Colonic mucosa (tissue), 4 donors: ENCODE results near the gene ABCD3. TPM values are rescaled to one million over a fixed set of nuclear protein-coding genes. Genes with fewer than 3 reads are reported as not detected.
A peak's percentile ranks its signal among the peaks of the same experiment; 100 is the strongest.

Experiments used
- DNase-seq: peaks from one replicate; pipeline ENCODE4 v3.0.0-alpha.2; 2020
- H3K27ac ChIP-seq: fragments of 200-600 bp; one replicate; pipeline ENCODE4 v1.8.0; 2021
- H3K27me3 ChIP-seq: fragments of 200-600 bp; one replicate; pipeline ENCODE4 v1.8.0; 2021
- H3K36me3 ChIP-seq: fragments of 200-600 bp; one replicate; pipeline ENCODE4 v1.8.0; 2021
- H3K4me1 ChIP-seq: fragments of 200-600 bp; one replicate; pipeline ENCODE4 v1.8.0; 2021; ENCODE audit warnings: mild to moderate bottlenecking
- H3K4me3 ChIP-seq: fragments of 200-600 bp; one replicate; pipeline ENCODE4 v1.8.0; 2021
- H3K9ac ChIP-seq, 2 donors: one replicate each; pipeline ENCODE4 v1.7.0; 2013; ENCODE audit warnings: control low read depth in 2 of 2, low read depth in 2 of 2, low read length in 2 of 2
- H3K9me3 ChIP-seq: fragments of 200-600 bp; one replicate; pipeline ENCODE4 v1.8.0; 2021
- CTCF ChIP-seq: fragments of 200-600 bp; IDR thresholded peaks from one replicate; pipeline ENCODE4 v1.8.0; 2022; ENCODE audit warnings: antibody characterized with exemption, mild to moderate bottlenecking
- intact Hi-C: fragments of 100-400 bp; cut with DNase I; formaldehyde crosslinking; loops from one replicate; pipeline ENCODE4 v1.14.1; 2022
- total RNA-seq, 2 donors: library from RNA; stranded (reverse); fragmentation: NEBNext Ultra II Directional in 1 of 2; extraction: Animal tissue kit (Norgen Biotek cat#: 25700) in 1 of 2; gene quantifications; one replicate each; pipeline ENCODE4 v1.2.1, GENCODE V29; 2021
- donor health status: healthy.
- donor health status: DM: no; HTN: no; CAD: no.
- donor health status: DM: no; HTN: no; CAD: no.

Gene ABCD3
- total RNA-seq, 2 donors from 2014 or later, result 99.2 to 100 TPM

- Histone ChIP-seq H3K9ac (peak within 1 kb of the TSS; percentile 83 to 85), H3K9me3 (no peaks in the 10 kb centered on the region), H3K27ac (peak within 1 kb of the TSS; percentile 89), H3K27me3 (no peaks in the 10 kb centered on the region), H3K4me3 (peak within 1 kb of the TSS; percentile 96), H3K36me3 (no peaks in the 10 kb centered on the region), H3K4me1 (no peaks in the 10 kb centered on the region)
- intact Hi-C loops, result no loop called here
- DNase-seq, result peak; percentile 95
- TF ChIP-seq CTCF, result no peak
Measured at GRCh38 chr1:94541246-94542087, 123.3 kb downstream of the ABCD3 start, which contains the start of gene F3. TSS of gene F3 (minus strand) at chr1:94541759. CDS start at chr1:94541636, 123 bp downstream.

- no peaks in the 10 kb centered on the region for H3K4me1 ChIP-seq
- intact Hi-C loops, result no loop called here
- H3K36me3 ChIP-seq, result no peaks in the 10 kb centered on the region
- no peak for TF ChIP-seq CTCF
- no peaks in the 10 kb centered on the region for H3K27me3 ChIP-seq
- H3K9ac ChIP-seq, result peak overlapping the region; percentile 83 to 84
- DNase-seq, result peak; percentile 72
- peak overlapping the region; percentile 96 for H3K4me3 ChIP-seq
- H3K9me3 ChIP-seq, result no peaks in the 10 kb centered on the region
- H3K27ac ChIP-seq, result peak overlapping the region; percentile 89
Measured at GRCh38 chr1:94542088-94542870, 124.1 kb downstream of the ABCD3 start.

GRCh38 chr1:94543001-94543400, 124.8 kb downstream of the ABCD3 start:
- Histone ChIP-seq H3K4me3 (no peak overlapping the region), H3K27ac (peak overlapping the region; percentile 89), H3K9me3 (no peaks in the 10 kb centered on the region), H3K4me1 (no peaks in the 10 kb centered on the region), H3K9ac (no peak overlapping the region), H3K27me3 (no peaks in the 10 kb centered on the region), H3K36me3 (no peaks in the 10 kb centered on the region)
- DNase-seq, result no peak
- no peak for TF ChIP-seq CTCF
- intact Hi-C loops, result no loop called here

GRCh38 chr1:94543893-94544635, 125.9 kb downstream of the ABCD3 start:
- TF ChIP-seq CTCF, result no peak
- no peaks in the 10 kb centered on the region for H3K36me3 ChIP-seq
- no peaks in the 10 kb centered on the region for H3K4me1 ChIP-seq
- H3K9ac ChIP-seq, result no peak overlapping the region
- H3K9me3 ChIP-seq, result no peaks in the 10 kb centered on the region
- H3K27ac ChIP-seq, result no peak overlapping the region
- no peak overlapping the region for H3K4me3 ChIP-seq
- H3K27me3 ChIP-seq, result no peaks in the 10 kb centered on the region
- DNase-seq, result no peak
- intact Hi-C loops, result no loop called here
